ENCODE measurements around the gene DOLK. TPM values are rescaled to one million over a fixed set of nuclear protein-coding genes. Genes with fewer than 3 reads are reported as not detected.

The DOLK gene
- total and polyA plus RNA-seq, 12 donors, result 4.6 to 42.3 (median 28.3) TPM

- no peaks in the 10 kb centered on the region for H3K27me3 ChIP-seq
- WGBS, 4 donors, result 66 to 95% (median 79%) methylated on average over 4 to 5 of the region's 5 CpGs
- peaks cover 0 to 88% of the 10 kb centered on the region in 2 donors for H3K36me3 ChIP-seq (replicated peaks in 1 of 2)
- no peak overlapping the region for H3K4me3 ChIP-seq
- peak overlapping the region in 2 of 5 donors; percentile 3 to 23 for H3K27ac ChIP-seq
- no peaks in the 10 kb centered on the region for H3K4me1 ChIP-seq (replicated peaks in 1 of 2)
- H3K9me3 ChIP-seq (replicated peaks in 1 of 3), result no peaks in the 10 kb centered on the region
- DNase-seq, result peak in 5 of 7 donors; percentile 38 to 75 (median 52)
- no peak for TF ChIP-seq CTCF (IDR thresholded peaks at IDR 0.05)
- no peak for TF ChIP-seq POLR2A (IDR thresholded peaks at IDR 0.05)
- intact Hi-C loops (cut with DNase I), result no loop called here
Observed at GRCh38 chr9:128987805-128988204, 40.4 kb upstream of the DOLK start.

DNA sequence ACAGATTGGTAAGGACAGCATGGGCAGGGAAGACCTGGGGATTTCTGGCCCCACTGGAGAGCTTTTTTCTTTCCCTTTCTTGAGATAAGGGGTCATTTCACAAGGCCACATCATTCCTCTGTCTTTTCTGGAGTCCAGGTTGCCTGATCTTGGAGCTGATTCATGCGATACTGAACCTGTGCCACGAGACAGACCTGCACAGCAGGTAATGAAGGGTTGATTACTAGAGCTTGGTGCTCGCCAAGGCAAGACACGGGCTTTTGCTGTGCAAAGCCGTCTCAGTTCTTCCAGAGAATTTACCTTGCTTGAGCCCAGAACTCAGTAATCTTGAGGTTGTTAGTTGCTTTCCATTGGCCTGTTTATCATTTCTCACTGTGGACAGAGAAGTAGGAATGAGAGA, 39.3 kb upstream of the DOLK start:
- 88 to 97% (median 94%) methylated on average over 5 of the region's 5 CpGs for WGBS, 4 donors
- no peaks in the 10 kb centered on the region for H3K4me1 ChIP-seq (replicated peaks in 1 of 2)
- TF ChIP-seq POLR2A (IDR thresholded peaks at IDR 0.05) (no peak), CTCF (IDR thresholded peaks at IDR 0.05) (no peak)

GRCh38 chr9:128983536-128983935, 36.1 kb upstream of the DOLK start:
- Histone ChIP-seq H3K4me1 (replicated peaks in 1 of 2) (no peaks in the 10 kb centered on the region), H3K9me3 (replicated peaks in 1 of 3) (no peaks in the 10 kb centered on the region), H3K27me3 (no peaks in the 10 kb centered on the region), H3K36me3 (replicated peaks in 1 of 2) (peaks cover 0 to 88% of the 10 kb centered on the region in 2 donors), H3K27ac (no peak overlapping the region), H3K4me3 (no peak overlapping the region)
- no peak for DNase-seq
- 95 to 97% (median 96%) methylated on average over 8 of the region's 8 CpGs for WGBS, 4 donors
- intact Hi-C loops (cut with DNase I), result no loop called here
- TF ChIP-seq CTCF (IDR thresholded peaks at IDR 0.05) (no peak), POLR2A (IDR thresholded peaks at IDR 0.05) (no peak)

More for the DNA sequence above, 39.3 kb upstream of the DOLK start:
- Histone ChIP-seq H3K9me3 (replicated peaks in 1 of 3) (no peaks in the 10 kb centered on the region), H3K27ac (no peak overlapping the region), H3K4me3 (no peak overlapping the region), H3K36me3 (replicated peaks in 1 of 2) (peaks cover 0 to 90% of the 10 kb centered on the region in 2 donors), H3K27me3 (no peaks in the 10 kb centered on the region)
- intact Hi-C loops (cut with DNase I), result no loop called here
- no peak for DNase-seq

DNA sequence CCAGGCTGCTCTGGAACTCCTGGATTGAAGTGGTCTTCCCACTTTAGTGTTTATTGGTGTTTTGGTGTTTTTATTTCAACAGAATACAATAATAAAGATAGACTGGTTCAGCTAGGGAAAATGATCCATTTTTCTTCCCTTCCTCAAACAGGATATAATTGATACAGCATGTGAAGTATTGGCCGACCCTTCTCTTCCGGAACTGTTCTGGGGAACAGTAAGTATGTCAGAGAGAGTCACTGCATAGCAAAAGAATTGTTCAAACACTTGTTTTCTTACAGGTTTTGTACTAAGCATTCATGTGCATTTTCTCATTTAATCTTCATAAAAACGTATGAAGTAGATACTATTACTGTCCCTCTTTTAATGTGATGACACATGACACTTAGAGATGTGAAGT, 31.7 kb upstream of the DOLK start:
- Histone ChIP-seq H3K27me3 (no peaks in the 10 kb centered on the region), H3K27ac (no peak overlapping the region), H3K4me1 (replicated peaks in 1 of 2) (no peaks in the 10 kb centered on the region), H3K36me3 (replicated peaks in 1 of 2) (peaks cover 0 to 87% of the 10 kb centered on the region in 2 donors), H3K9me3 (replicated peaks in 1 of 3) (no peaks in the 10 kb centered on the region), H3K4me3 (no peak overlapping the region)
- no peak for TF ChIP-seq CTCF (IDR thresholded peaks at IDR 0.05)
- no peak for TF ChIP-seq POLR2A (IDR thresholded peaks at IDR 0.05)
- 89 to 92% (median 91%) methylated on average over 3 of the region's 3 CpGs for WGBS, 4 donors
- intact Hi-C loops (cut with DNase I), result no loop called here
- no peak for DNase-seq
